Hematopoietic multipotent progenitor cell treated with erythropoietin and hydrocortisone succinate and interleukin-3 and kit ligand, for 17 days (in vitro differentiated cells): Measurements from ENCODE around the gene TUFM.
"Not testable (repeated sequence)": the region's sequence is repeated elsewhere in the genome, so short reads cannot be mapped to it uniquely, and the experiment has no call there.

Experiments
- DNase-seq: peaks from one replicate; pipeline ENCODE4 v3.0.0-alpha.2; 2015; ENCODE audit warnings: low spot score

TUFM gene

GRCh38 chr16:28846080-28846932, at the start of gene TUFM:
Gene TUFM, minus strand, starts transcription at chr16:28846348. Its CDS starts 79 bp downstream, at chr16:28846269.
- DNase-seq: peak; percentile 98

- DNase-seq: no peak
Observed at GRCh38 chr16:28895609-28896008, 49.5 kb upstream of the TUFM start.

- DNase-seq: no peak
Observed at GRCh38 chr16:28893291-28893690, 47.1 kb upstream of the TUFM start.

- no peak for DNase-seq
Observed at GRCh38 chr16:28891964-28892890, 46.1 kb upstream of the TUFM start.

- DNase-seq: not testable (repeated sequence)
Observed at GRCh38 chr16:28890355-28890754, 44.2 kb upstream of the TUFM start.

- no peak for DNase-seq
Observed at GRCh38 chr16:28886945-28887344, 40.8 kb upstream of the TUFM start.

- no peak for DNase-seq
Observed at GRCh38 chr16:28884045-28884444, 37.9 kb upstream of the TUFM start.

- no peak for DNase-seq
Observed at GRCh38 chr16:28883221-28883996, 37.3 kb upstream of the TUFM start.

- no peak for DNase-seq
Observed at GRCh38 chr16:28882551-28883160, 36.5 kb upstream of the TUFM start.

GRCh38 chr16:28881565-28881964, 35.4 kb upstream of the TUFM start:
- not testable (repeated sequence) for DNase-seq

- no peak for DNase-seq
Observed at GRCh38 chr16:28880955-28881354, 34.8 kb upstream of the TUFM start.

- no peak for DNase-seq
Observed at GRCh38 chr16:28880589-28880915, 34.4 kb upstream of the TUFM start.

- peak; percentile 63 for DNase-seq
Observed at GRCh38 chr16:28879841-28880588, 33.9 kb upstream of the TUFM start.

- DNase-seq: no peak
Observed at GRCh38 chr16:28879261-28879840, 33.2 kb upstream of the TUFM start.

- no peak for DNase-seq
Observed at GRCh38 chr16:28878083-28878926, 32.2 kb upstream of the TUFM start, which contains the start of gene ATP2A1. Gene ATP2A1, plus strand, starts transcription at chr16:28878488. Its CDS starts 184 bp downstream, at chr16:28878672.

- DNase-seq: no peak
Observed at GRCh38 chr16:28877655-28878000, 31.5 kb upstream of the TUFM start.

- DNase-seq: no peak
Observed at GRCh38 chr16:28876973-28877654, 31.0 kb upstream of the TUFM start.

- no peak for DNase-seq
Observed at GRCh38 chr16:28876019-28876659, 30.0 kb upstream of the TUFM start.
